Measurements from ENCODE around the gene SLC7A9.

GRCh38 chr19:32789429-32789828 is 80.1 kb downstream of the SLC7A9 start:
- TF ChIP-seq, protein P1, sequence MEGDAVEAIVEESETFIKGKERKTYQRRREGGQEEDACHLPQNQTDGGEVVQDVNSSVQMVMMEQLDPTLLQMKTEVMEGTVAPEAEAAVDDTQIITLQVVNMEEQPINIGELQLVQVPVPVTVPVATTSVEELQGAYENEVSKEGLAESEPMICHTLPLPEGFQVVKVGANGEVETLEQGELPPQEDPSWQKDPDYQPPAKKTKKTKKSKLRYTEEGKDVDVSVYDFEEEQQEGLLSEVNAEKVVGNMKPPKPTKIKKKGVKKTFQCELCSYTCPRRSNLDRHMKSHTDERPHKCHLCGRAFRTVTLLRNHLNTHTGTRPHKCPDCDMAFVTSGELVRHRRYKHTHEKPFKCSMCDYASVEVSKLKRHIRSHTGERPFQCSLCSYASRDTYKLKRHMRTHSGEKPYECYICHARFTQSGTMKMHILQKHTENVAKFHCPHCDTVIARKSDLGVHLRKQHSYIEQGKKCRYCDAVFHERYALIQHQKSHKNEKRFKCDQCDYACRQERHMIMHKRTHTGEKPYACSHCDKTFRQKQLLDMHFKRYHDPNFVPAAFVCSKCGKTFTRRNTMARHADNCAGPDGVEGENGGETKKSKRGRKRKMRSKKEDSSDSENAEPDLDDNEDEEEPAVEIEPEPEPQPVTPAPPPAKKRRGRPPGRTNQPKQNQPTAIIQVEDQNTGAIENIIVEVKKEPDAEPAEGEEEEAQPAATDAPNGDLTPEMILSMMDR (IDR thresholded peaks at IDR 0.05; ENCODE audit: low read length) = no peak
- TF ChIP-seq EZH2 (IDR thresholded peaks at IDR 0.05; ENCODE audit: borderline replicate concordance, low read length) = no peak

All from OCI-LY1 (cell line).